HCT116 (cell line): ENCODE measurements around the gene SDK1.

Experiments used
- EGR1 ChIP-seq: IDR thresholded peaks from 2 replicates; pipeline ENCODE4 v1.6.1; 2012; ENCODE audit warnings: low read depth
- EZH2phosphoT487 ChIP-seq: fragments of 200-600 bp; IDR thresholded peaks from 2 replicates; pipeline ENCODE4 v1.6.1; 2018; ENCODE audit warnings: antibody characterized with exemption, borderline replicate concordance
- JUND ChIP-seq: IDR thresholded peaks from 2 replicates; pipeline ENCODE4 v1.6.1; 2012
- POLR2A ChIP-seq: IDR thresholded peaks from 2 replicates; pipeline ENCODE4 v1.7.0; 2011; ENCODE audit warnings: borderline replicate concordance; ENCODE audit not compliant: insufficient read depth, insufficient read length; ENCODE audit errors: extremely low read depth
- POLR2AphosphoS5 ChIP-seq: IDR thresholded peaks from 2 replicates; pipeline ENCODE4 v1.6.1; 2011; ENCODE audit warnings: mild to moderate bottlenecking, low read depth, low read length, moderate library complexity
- SIN3A ChIP-seq: IDR thresholded peaks from 2 replicates; pipeline ENCODE4 v1.6.1; 2012; ENCODE audit warnings: low read depth
- SP1 ChIP-seq: IDR thresholded peaks from 2 replicates; pipeline ENCODE4 v1.6.1; 2012; ENCODE audit warnings: low read depth
- TCF7L2 ChIP-seq: IDR thresholded peaks from 2 replicates; pipeline ENCODE4 v1.7.0; 2011; ENCODE audit warnings: borderline replicate concordance, inconsistent platforms; ENCODE audit not compliant: insufficient read depth, insufficient read length; ENCODE audit errors: extremely low read depth
- TF ChIP-seq, protein P1 (sequence below), 3 experiments: fragments of 200-600 bp in 1 of 3; sonication (generic) in 1 of 3; IDR thresholded peaks in 2 of 3; conservative IDR thresholded peaks in 1 of 3; 2 replicates each; pipeline ENCODE4 v1.5.1; 2012 to 2017; ENCODE audit warnings: low read depth in 2 of 3, low read length in 2 of 3, antibody characterized with exemption in 1 of 3, borderline replicate concordance in 1 of 3, control low read depth in 1 of 3, mild to moderate bottlenecking in 1 of 3, mixed read lengths in 1 of 3, mixed run types in 1 of 3, moderate library complexity in 1 of 3; ENCODE audit not compliant: insufficient read depth in 1 of 3
- TF ChIP-seq, protein P2 (sequence below): IDR thresholded peaks from 2 replicates; pipeline ENCODE4 v1.6.1; 2012
- TF ChIP-seq, protein P3 (sequence below): IDR thresholded peaks from 2 replicates; pipeline ENCODE4 v1.6.1; 2011; ENCODE audit warnings: mild to moderate bottlenecking, low read length, moderate library complexity; ENCODE audit not compliant: insufficient replicate concordance; ENCODE audit errors: extremely low read depth
- TF ChIP-seq, protein P4 (sequence below): IDR thresholded peaks from 2 replicates; pipeline ENCODE4 v1.6.1; 2012; ENCODE audit warnings: low read depth
- TF ChIP-seq, protein P5 (sequence below): IDR thresholded peaks from 2 replicates; pipeline ENCODE4 v1.6.1; 2012

DNA sequence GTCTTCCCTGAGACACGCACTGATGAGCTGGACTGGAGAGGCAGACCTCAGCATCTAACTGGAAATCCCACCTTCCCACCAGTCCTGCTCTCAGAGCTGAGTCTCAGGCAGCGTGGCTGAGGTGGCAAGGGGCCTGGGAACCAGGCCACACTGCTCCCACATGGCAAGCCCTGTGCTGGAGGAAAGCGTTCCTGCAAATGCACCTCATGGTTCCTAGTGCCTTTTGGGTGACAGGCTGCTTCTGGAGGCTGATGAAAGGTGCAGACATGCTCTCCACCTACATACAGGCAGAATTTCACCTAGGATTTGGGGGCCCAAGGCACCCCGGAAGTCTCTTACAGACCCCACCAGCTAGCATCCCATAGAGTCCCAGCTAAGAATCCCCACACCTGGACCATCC is 948.2 kb downstream of the SDK1 start:
- TF ChIP-seq TCF7L2 (no peak), POLR2AphosphoS5 (no peak), SP1 (no peak), EZH2phosphoT487 (no peak), SIN3A (no peak), EGR1 (no peak), POLR2A (no peak), JUND (no peak)
- TF ChIP-seq, protein P1, sequence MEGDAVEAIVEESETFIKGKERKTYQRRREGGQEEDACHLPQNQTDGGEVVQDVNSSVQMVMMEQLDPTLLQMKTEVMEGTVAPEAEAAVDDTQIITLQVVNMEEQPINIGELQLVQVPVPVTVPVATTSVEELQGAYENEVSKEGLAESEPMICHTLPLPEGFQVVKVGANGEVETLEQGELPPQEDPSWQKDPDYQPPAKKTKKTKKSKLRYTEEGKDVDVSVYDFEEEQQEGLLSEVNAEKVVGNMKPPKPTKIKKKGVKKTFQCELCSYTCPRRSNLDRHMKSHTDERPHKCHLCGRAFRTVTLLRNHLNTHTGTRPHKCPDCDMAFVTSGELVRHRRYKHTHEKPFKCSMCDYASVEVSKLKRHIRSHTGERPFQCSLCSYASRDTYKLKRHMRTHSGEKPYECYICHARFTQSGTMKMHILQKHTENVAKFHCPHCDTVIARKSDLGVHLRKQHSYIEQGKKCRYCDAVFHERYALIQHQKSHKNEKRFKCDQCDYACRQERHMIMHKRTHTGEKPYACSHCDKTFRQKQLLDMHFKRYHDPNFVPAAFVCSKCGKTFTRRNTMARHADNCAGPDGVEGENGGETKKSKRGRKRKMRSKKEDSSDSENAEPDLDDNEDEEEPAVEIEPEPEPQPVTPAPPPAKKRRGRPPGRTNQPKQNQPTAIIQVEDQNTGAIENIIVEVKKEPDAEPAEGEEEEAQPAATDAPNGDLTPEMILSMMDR (IDR thresholded peaks at IDR 0.05 in 2 of 3, conservative IDR thresholded peaks at IDR 0.05 in 1 of 3; ENCODE audit: borderline replicate concordance in 1 of 3, insufficient read depth in 1 of 3, low read depth in 2 of 3, low read length in 2 of 3) = no peak
- TF ChIP-seq, protein P2, sequence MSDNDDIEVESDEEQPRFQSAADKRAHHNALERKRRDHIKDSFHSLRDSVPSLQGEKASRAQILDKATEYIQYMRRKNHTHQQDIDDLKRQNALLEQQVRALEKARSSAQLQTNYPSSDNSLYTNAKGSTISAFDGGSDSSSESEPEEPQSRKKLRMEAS = no peak
- TF ChIP-seq, protein P3, sequence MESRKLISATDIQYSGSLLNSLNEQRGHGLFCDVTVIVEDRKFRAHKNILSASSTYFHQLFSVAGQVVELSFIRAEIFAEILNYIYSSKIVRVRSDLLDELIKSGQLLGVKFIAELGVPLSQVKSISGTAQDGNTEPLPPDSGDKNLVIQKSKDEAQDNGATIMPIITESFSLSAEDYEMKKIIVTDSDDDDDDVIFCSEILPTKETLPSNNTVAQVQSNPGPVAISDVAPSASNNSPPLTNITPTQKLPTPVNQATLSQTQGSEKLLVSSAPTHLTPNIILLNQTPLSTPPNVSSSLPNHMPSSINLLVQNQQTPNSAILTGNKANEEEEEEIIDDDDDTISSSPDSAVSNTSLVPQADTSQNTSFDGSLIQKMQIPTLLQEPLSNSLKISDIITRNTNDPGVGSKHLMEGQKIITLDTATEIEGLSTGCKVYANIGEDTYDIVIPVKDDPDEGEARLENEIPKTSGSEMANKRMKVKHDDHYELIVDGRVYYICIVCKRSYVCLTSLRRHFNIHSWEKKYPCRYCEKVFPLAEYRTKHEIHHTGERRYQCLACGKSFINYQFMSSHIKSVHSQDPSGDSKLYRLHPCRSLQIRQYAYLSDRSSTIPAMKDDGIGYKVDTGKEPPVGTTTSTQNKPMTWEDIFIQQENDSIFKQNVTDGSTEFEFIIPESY = no peak
- TF ChIP-seq, protein P4, sequence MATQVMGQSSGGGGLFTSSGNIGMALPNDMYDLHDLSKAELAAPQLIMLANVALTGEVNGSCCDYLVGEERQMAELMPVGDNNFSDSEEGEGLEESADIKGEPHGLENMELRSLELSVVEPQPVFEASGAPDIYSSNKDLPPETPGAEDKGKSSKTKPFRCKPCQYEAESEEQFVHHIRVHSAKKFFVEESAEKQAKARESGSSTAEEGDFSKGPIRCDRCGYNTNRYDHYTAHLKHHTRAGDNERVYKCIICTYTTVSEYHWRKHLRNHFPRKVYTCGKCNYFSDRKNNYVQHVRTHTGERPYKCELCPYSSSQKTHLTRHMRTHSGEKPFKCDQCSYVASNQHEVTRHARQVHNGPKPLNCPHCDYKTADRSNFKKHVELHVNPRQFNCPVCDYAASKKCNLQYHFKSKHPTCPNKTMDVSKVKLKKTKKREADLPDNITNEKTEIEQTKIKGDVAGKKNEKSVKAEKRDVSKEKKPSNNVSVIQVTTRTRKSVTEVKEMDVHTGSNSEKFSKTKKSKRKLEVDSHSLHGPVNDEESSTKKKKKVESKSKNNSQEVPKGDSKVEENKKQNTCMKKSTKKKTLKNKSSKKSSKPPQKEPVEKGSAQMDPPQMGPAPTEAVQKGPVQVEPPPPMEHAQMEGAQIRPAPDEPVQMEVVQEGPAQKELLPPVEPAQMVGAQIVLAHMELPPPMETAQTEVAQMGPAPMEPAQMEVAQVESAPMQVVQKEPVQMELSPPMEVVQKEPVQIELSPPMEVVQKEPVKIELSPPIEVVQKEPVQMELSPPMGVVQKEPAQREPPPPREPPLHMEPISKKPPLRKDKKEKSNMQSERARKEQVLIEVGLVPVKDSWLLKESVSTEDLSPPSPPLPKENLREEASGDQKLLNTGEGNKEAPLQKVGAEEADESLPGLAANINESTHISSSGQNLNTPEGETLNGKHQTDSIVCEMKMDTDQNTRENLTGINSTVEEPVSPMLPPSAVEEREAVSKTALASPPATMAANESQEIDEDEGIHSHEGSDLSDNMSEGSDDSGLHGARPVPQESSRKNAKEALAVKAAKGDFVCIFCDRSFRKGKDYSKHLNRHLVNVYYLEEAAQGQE = no peak
- TF ChIP-seq, protein P5, sequence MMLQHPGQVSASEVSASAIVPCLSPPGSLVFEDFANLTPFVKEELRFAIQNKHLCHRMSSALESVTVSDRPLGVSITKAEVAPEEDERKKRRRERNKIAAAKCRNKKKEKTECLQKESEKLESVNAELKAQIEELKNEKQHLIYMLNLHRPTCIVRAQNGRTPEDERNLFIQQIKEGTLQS = no peak
